ENCODE data around the gene PTRH2.

PTRH2 gene

GRCh38 chr17:59716427-59716826 lies 9.2 kb upstream of the PTRH2 start:
- DNase-seq: no peak

- no peak for DNase-seq
Observed at GRCh38 chr17:59714255-59714654, 7.0 kb upstream of the PTRH2 start.

GRCh38 chr17:59712862-59713261 lies 5.6 kb upstream of the PTRH2 start:
- DNase-seq: no peak

GRCh38 chr17:59711936-59712335 lies 4.7 kb upstream of the PTRH2 start:
- no peak for DNase-seq

GRCh38 chr17:59707971-59708430 lies 771 bp upstream of the PTRH2 start:
- no peak for DNase-seq

GRCh38 chr17:59702304-59702703 lies 4.9 kb downstream of the PTRH2 start:
- no peak for DNase-seq

GRCh38 chr17:59699786-59700185 lies 7.4 kb downstream of the PTRH2 start:
- no peak for DNase-seq

- no peak for DNase-seq
Observed at GRCh38 chr17:59699218-59699617, 8.0 kb downstream of the PTRH2 start.

- DNase-seq: no peak
Observed at GRCh38 chr17:59698143-59698542, 9.1 kb downstream of the PTRH2 start.

- DNase-seq: no peak
Observed at GRCh38 chr17:59696682-59697277, 10.4 kb downstream of the PTRH2 start.

- no peak for DNase-seq
Observed at GRCh38 chr17:59695945-59696681, 11.1 kb downstream of the PTRH2 start.

GRCh38 chr17:59694344-59694743 lies 12.9 kb downstream of the PTRH2 start:
- no peak for DNase-seq

GRCh38 chr17:59693582-59693981 lies 13.6 kb downstream of the PTRH2 start:
- no peak for DNase-seq

- no peak for DNase-seq
Observed at GRCh38 chr17:59688496-59688895, 18.7 kb downstream of the PTRH2 start.

GRCh38 chr17:59688008-59688407 lies 19.2 kb downstream of the PTRH2 start:
- no peak for DNase-seq

- no peak for DNase-seq
Observed at GRCh38 chr17:59684967-59685366, 22.3 kb downstream of the PTRH2 start.

- no peak for DNase-seq
Observed at GRCh38 chr17:59683283-59683682, 23.9 kb downstream of the PTRH2 start.

GRCh38 chr17:59680314-59680713 lies 26.9 kb downstream of the PTRH2 start:
- no peak for DNase-seq

GRCh38 chr17:59678918-59679317 lies 28.3 kb downstream of the PTRH2 start:
- DNase-seq: no peak

- DNase-seq: no peak
Observed at GRCh38 chr17:59676716-59677115, 30.5 kb downstream of the PTRH2 start.

GRCh38 chr17:59675231-59675630 lies 32.0 kb downstream of the PTRH2 start:
- no peak for DNase-seq

- DNase-seq: no peak
Observed at GRCh38 chr17:59671386-59671785, 35.8 kb downstream of the PTRH2 start.

GRCh38 chr17:59669944-59670343 lies 37.3 kb downstream of the PTRH2 start:
- DNase-seq: no peak

- no peak for DNase-seq
Observed at GRCh38 chr17:59669411-59669810, 37.8 kb downstream of the PTRH2 start.

- peak; percentile 64 to 92 for DNase-seq
Observed at GRCh38 chr17:59668816-59669215, 38.4 kb downstream of the PTRH2 start.
